HFFc6 (cell line): ENCODE data around the gene SARDH. TPM values are rescaled to one million over a fixed set of nuclear protein-coding genes. Genes with fewer than 3 reads are reported as not detected.

Experiments used
- DNase-seq: peaks from one replicate; pipeline ENCODE4 v3.0.0-alpha.2; 2018
- H3K27ac Mint-ChIP-seq: 2 replicates; pipeline ENCODE4 v1.8.0; 2020; ENCODE audit warnings: mild to moderate bottlenecking, mixed read lengths
- H3K27me3 Mint-ChIP-seq: 2 replicates; pipeline ENCODE4 v1.8.0; 2021; ENCODE audit warnings: mild to moderate bottlenecking, moderate library complexity, mixed read lengths; ENCODE audit not compliant: insufficient read depth
- H3K36me3 Mint-ChIP-seq: 2 replicates; pipeline ENCODE4 v1.8.0; 2021; ENCODE audit warnings: low read depth, mixed read lengths
- H3K4me1 Mint-ChIP-seq: 2 replicates; pipeline ENCODE4 v1.8.0; 2020; ENCODE audit warnings: low read depth, mixed read lengths
- H3K4me3 Mint-ChIP-seq: 2 replicates; pipeline ENCODE4 v1.8.0; 2020; ENCODE audit warnings: mild to moderate bottlenecking, moderate library complexity, mixed read lengths
- H3K9me3 Mint-ChIP-seq: 2 replicates; pipeline ENCODE4 v1.8.0; 2020; ENCODE audit warnings: mild to moderate bottlenecking, mixed read lengths
- CTCF ChIP-seq: fragments of 200-600 bp; sonication (generic); IDR thresholded peaks from 2 replicates; pipeline ENCODE4 v1.5.0; 2021; ENCODE audit warnings: antibody characterized with exemption, mild to moderate bottlenecking
- total RNA-seq, 6 experiments: library from RNA; stranded (reverse); fragmentation: NEBNext Ultra II Directional; extraction: Animal tissue kit (Norgen Biotek cat#: 25700); gene quantifications; 2 replicates in 1 of 6; 3 replicates in 5 of 6; pipeline ENCODE4 v1.2.3, GENCODE V29; 2021

The SARDH gene
- total RNA-seq, 6 experiments from 2014 or later = 0.24 to 5.1 (median 4.1) TPM

DNA sequence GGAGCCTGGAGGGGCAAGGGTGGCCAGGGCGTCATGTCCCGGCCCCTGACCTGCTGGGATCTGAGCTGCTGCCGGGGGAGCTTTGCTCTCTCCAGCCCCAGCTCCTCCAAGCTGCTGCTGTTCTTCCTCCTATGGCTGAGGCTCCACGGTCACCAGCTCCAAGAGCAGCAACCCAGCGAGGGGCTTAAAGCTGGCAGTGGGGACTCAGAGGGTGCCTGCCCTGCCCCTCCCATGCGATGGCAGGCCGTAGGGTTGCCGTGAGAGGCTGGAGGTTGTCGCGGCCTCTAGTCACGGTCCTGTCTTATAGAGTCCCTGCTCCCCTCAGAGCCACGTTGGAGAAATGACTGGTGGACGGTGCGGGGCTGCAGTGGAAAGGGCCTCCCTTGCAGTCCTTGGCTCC, 82.5 kb downstream of the SARDH start:
- no peaks in the 10 kb centered on the region for H3K36me3 Mint-ChIP-seq
- no peak for TF ChIP-seq CTCF
- no peak overlapping the region for H3K4me3 Mint-ChIP-seq
- H3K27ac Mint-ChIP-seq = no peak overlapping the region
- H3K9me3 Mint-ChIP-seq = no peaks in the 10 kb centered on the region
- peaks cover 11% of the 10 kb centered on the region for H3K4me1 Mint-ChIP-seq
- H3K27me3 Mint-ChIP-seq = peaks cover 38% of the 10 kb centered on the region
- DNase-seq = no peak

- no peak for DNase-seq
- H3K4me1 Mint-ChIP-seq = peaks cover 11% of the 10 kb centered on the region
- no peak for TF ChIP-seq CTCF
- no peaks in the 10 kb centered on the region for H3K36me3 Mint-ChIP-seq
- no peak overlapping the region for H3K4me3 Mint-ChIP-seq
- H3K27ac Mint-ChIP-seq = no peak overlapping the region
- H3K27me3 Mint-ChIP-seq = peaks cover 37% of the 10 kb centered on the region
- H3K9me3 Mint-ChIP-seq = no peaks in the 10 kb centered on the region
Observed at GRCh38 chr9:133654736-133655657, 83.2 kb downstream of the SARDH start.

DNA sequence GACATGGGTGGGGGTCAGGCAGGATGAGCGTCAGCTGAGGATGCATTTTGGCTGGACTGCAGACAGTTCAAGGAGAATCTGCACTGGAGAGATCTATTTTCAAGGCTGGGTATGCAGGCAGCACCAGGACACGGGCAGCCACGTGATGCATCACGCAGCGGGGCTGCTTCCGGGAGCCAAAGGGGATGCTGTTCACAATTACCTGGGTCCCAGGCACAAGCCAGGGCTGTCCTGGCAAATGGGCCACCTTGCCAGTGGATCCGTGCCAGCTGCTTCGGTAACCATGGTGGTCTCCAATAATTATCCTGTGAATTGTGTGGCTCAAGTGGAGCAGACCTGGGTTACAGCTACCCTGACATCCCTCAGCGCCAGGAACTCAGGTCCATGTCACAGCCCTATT, 84.5 kb downstream of the SARDH start:
- no peak overlapping the region for H3K27ac Mint-ChIP-seq
- no peak for TF ChIP-seq CTCF
- H3K36me3 Mint-ChIP-seq = no peaks in the 10 kb centered on the region
- H3K9me3 Mint-ChIP-seq = no peaks in the 10 kb centered on the region
- H3K4me1 Mint-ChIP-seq = peaks cover 4% of the 10 kb centered on the region
- H3K27me3 Mint-ChIP-seq = peaks cover 44% of the 10 kb centered on the region
- no peak for DNase-seq
- H3K4me3 Mint-ChIP-seq = no peak overlapping the region

DNA sequence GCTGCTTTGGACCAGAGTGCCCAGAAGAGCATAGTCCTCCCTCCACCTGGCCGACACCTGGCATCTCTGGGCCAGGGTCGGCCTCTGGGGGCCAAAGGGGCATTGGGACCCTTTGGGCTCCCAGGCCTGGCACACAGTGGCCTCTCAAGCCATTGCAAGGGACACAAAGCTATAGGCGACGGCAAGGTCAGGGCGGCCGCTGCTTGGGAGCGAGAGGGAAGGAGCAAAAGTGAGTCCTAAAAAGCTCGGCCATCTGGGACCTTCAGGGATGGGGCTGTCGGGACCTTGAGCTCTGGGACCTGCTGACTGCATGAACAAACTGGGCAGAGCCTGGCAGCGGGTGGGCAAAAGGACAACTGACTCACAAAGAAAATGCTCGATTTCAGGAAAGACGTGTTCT, 88.1 kb downstream of the SARDH start:
- TF ChIP-seq CTCF = no peak
- Mint-ChIP-seq H3K4me3 (no peak overlapping the region), H3K9me3 (no peaks in the 10 kb centered on the region), H3K36me3 (no peaks in the 10 kb centered on the region), H3K27ac (no peak overlapping the region), H3K4me1 (no peaks in the 10 kb centered on the region), H3K27me3 (peaks cover 46% of the 10 kb centered on the region)
- DNase-seq = no peak

GRCh38 chr9:133649194-133649593, 89.0 kb downstream of the SARDH start:
- peaks cover 46% of the 10 kb centered on the region for H3K27me3 Mint-ChIP-seq
- H3K4me1 Mint-ChIP-seq = no peaks in the 10 kb centered on the region
- H3K4me3 Mint-ChIP-seq = no peak overlapping the region
- no peaks in the 10 kb centered on the region for H3K9me3 Mint-ChIP-seq
- TF ChIP-seq CTCF = no peak
- no peak overlapping the region for H3K27ac Mint-ChIP-seq
- DNase-seq = no peak
- no peaks in the 10 kb centered on the region for H3K36me3 Mint-ChIP-seq
